ENCODE measurements around the gene URM1.
"Not testable (repeated sequence)": the region's sequence is repeated elsewhere in the genome, so short reads cannot be mapped to it uniquely, and the experiment has no call there.

URM1 gene

DNA sequence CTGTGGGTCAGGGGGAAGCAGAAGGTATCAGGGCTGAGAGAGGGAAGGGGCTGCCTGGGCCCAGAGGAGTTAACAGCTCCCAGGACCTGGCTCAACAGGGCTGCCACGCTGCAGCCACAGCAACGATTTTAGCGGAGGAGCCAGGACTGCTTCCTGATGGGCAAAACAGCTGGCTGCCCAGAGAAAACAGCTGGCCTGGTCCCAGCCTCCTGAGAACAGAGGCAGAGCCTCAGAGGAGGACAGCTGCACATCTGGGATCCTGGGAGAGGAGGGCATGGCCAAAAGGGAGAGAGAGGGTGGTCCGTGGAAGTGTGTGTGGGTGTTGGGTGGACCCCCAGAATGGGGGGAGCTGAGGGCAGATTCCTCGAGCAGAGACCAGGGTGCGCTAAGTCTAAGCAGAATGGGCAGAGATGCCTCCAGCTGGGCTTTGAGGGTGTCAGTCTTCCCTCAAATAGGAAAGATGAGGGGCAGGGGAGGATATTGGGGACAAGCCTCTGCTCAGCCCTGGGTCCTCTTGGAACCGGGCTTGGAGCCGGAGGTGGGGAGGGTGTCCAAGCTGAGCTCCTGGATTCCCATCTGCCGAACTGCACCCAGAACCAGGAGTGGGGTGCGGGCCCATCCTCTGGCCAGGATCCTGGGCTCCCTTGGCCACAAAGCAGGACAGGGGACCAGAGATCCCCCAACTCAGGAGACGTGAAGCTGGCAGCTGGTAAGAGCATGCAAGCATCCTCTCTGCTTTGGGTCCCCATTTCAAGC is 40.4 kb downstream of the URM1 start:
- no peak for DNase-seq

DNA sequence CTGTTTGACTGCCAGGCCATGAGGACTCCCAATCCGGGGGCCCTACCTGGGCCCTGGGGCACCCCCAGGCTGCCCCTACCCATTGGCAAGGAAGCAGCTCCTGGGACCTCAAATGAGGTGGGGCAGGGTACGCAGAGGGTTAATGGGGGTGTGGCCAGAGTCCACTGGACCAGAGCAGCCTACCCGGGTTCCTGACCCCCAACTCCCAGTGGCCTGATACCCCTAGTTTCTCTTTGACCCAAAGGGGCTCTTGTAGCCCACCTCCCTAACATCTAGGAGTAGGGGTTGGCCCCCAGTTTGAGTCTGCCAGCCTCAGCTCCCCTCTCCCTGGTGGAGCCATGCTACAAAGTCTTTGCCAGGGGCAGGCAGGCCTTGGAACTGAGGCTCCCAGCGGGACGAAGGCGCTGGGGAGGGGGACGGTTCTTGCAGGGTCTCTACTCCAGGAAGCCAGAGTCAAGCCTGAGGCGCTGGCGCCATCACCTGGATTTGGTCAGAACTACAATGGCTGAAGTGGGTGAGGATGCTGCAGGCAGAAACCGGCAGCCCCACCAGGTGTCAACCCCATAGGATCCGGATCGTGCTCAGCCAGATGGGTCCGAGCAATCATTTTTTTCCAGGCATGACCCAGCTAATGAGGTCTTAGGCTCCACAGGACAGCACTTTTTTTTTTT is 41.1 kb downstream of the URM1 start:
- no peak for DNase-seq

DNA sequence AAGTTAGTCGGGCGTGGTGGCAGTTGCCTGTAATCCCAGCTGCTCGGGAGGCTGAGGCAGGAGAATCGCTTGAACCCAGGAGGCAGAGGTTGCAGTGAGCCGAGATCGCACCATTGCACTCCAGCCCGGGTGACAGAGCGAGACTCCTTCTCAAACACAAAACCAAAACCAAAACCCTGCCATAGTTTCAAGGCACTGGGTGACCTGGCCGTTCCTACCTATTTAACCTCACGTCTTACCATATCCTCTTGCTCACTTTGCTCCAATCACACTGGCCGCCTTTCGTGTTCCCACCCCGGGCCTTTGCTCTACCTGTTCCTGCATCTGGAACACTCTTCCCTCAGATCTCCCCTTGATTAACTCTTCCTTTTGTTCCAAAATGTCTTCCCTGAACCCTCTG is 42.6 kb downstream of the URM1 start:
- DNase-seq = not testable (repeated sequence)

DNA sequence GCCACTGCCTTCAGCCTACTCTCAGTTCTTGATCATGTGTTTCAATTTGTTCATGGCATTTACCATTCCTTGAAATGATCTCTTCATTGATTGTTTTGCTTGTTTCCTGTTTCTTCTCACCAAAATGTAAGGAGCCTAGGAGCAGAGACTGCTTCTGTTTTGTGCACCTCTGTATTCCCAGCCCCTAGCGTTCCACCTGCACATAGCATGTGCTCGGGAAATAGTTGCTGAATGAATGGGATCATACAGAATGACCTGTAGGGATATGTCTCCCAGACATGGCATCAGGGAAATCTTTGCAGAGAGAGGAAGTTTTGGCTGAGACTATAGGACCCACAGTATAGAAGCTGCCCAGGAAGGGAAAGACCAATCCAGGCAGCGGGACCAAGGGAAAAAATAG is 43.3 kb downstream of the URM1 start:
- no peak for DNase-seq

DNA sequence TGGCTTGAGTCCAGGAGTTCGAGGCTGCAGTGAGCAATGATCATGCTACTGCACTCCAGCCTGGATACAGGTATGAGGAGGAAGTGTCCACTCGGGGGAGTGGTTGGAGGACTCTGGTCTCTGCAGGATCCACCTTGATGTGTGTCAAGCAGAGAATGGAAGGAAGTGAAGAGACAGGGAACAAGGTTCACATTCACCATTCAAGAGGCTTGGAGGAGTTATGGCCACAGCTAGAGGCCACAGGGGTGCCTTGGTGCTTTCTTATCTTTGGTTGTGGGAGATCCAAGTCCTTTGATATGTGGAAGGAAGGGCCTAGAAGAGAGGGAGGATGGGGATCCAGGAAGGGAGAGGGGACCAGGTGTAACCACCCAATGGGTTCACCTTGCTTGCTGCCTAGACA is 44.1 kb downstream of the URM1 start:
- DNase-seq = no peak

DNA sequence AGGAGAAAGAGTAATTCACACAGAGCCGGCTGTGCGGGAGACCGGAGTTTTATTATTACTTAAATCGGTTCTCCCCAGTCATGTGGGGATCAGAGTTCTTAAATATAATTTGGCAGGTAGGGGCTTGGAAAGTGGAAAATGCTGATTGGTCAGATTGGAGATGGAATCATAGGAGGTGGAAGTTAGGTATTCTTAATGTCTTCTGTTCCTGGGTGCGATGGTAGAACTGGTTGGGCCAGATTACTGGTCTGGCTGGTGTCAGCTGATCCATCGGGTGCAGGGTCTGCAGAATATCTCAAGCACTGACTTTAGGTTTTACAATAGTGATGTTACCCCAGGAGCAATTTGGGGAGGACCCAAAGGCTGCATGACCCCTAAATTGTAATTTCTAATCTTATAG is 44.8 kb downstream of the URM1 start:
- DNase-seq = no peak

DNA sequence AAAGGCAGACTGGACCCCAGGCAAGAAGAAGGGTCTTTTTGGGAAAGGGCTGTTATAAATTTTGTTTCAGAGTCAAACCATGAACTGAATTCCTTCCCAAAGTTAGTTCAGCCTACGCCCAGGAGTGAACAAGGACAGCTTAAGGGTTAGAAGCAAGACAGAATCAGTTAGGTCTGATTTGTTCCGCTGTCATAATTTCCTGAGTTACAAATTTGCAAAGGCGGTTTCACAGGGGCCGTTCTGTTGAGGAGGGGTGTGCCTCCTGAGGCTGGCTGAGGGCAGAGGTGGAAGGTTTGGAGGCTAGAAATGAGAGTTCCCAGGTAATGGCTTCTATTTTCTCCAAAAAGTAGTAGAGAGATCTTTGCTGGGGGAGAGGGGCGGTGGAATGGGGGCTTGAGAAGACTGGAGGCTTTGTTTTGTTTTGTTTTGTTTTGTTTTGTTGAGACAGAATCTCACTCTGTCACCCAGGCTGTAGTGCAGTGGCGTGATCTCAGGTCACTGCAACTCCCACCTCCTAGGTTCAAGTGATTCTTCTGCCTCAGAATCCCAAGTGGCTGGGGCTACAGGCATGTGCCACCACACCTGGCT is 45.4 kb downstream of the URM1 start:
- no peak for DNase-seq

DNA sequence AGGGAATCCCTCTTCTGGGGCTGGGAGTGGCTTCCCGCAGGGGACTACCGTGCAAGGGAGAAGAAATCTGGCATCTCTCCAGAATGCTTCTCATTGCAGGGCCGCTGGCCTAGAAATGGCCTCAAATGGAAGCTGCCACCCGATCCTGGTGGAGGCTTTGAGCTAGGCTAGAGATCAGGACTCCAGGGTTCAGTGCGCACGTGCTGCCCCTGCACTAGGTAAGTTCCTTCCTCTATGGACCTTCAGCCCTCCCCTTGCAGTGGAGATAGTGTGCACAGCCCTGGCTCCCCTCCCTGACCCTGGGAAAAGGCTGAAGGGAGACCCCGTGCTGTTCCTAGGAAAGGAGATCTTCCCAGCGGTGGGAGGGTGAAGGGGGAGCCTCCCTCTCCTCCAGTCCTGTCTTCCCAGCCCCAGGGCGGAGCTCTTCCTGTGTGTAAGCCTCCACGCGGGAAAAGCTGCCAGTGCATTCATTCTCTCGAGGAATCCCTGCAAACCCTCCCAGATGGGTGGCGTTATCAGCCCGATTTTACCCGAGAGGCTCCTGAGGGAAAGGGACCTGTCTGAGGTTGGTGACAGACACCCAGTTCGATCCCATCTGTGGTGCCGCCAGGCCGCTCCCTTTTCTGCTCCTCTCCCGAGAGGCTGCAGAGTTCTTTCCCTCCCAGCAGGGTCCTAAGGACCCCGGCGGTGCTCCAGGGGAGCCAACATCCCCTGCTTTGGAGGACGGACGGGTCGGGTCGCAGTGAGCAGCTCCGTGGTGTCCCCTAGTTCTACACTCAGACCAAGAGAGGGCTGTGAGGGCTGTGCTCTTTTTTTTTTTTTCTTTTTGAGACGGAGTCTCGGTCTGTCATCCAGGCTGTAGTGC is 48.1 kb downstream of the URM1 start:
- no peak for DNase-seq

DNA sequence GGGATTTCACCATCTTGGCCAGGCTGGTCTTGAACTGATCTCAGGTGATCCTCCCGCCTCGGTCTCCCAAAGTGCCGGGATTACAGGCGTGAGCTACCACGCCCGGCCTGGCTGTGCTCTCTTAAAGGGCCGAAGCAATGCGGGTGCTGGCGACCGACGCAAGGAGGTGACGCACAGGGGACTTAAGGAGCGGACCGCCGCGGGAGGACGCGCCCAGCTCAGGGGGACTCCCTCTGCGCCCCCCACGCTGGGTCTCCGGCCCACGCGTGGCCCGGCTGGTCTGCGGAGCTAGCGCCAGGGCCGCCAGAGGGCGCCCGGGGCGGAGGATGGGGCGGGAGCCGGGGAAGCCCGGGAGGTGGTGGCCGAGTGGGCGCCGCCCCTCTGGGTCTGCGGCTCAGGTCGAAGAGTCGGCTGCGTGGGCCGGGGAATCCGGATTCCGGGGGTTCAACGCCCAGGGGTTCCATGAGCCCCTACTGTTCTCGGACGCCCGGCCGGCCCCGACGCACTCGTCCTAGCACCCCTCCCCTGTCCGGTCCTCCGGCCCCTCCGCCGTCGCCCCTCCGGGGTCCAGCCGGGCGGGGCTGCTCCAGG is 49.0 kb downstream of the URM1 start:
- DNase-seq = no peak

DNA sequence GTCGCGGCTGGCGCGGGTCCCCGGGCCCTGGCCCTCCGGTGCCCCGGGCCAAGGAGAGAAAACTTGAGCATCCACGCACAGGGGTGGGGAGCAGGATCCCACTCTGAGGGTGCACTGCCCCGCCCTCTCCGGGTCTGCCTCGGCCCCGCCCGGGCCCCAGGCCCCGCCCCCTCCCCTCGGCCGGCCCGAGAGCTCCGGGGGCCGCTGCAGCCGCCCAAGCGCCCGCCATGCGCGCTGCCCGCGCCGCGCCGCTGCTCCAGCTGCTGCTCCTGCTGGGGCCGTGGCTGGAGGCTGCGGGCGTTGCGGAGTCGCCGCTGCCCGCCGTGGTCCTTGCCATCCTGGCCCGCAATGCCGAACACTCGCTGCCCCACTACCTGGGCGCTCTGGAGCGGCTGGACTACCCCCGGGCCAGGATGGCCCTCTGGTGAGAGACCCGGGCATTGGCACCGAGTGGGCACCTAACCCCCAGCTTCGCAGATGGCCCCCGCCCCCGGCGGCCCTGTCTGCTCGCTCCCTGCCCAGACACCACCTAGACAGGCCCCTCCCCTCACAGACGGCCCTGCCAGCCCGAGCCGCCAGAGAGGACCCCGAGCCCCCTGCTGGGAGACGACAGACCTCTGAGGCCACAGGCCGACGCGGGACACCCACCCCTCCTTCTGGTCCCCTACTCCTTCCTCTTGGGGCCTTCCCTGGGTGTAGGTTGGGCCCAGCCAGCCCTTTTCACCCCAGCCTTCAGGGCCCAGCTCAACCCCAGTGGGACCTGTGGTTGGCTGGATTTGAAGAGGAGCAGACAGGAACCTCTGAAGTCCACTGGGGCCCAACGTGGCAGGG is 49.7 kb downstream of the URM1 start, which contains the start of gene CERCAM:
TSS of gene CERCAM (plus strand) at position 207 of the 831 bp plus-strand sequence. CDS start at position 228, 21 bp downstream.
- DNase-seq = no peak

DNA sequence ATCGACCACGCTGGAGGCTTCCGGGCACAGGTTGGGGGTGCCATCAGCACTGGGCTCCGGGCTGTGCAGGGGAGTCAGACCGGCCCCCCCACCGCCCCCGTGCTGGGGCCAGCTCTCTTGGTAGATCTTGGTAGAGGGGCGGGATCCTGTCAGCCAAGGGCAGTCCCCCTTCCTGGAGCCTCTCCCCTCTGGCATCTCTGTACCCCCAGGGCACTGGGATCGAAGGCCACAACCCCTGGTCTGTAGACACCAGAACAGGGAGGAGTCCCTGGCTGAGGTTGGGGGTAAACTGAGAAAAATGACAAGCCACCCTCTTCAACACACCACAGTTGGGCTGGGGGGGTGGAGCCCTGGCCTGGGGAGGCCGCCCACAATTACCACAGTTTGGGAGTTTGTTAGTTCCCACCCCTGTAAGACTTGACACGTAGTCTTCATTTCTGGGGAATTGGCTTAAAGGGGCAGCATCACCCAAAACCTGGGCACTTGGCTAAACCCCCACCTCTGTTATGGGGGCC is 50.4 kb downstream of the URM1 start:
- DNase-seq = no peak

DNA sequence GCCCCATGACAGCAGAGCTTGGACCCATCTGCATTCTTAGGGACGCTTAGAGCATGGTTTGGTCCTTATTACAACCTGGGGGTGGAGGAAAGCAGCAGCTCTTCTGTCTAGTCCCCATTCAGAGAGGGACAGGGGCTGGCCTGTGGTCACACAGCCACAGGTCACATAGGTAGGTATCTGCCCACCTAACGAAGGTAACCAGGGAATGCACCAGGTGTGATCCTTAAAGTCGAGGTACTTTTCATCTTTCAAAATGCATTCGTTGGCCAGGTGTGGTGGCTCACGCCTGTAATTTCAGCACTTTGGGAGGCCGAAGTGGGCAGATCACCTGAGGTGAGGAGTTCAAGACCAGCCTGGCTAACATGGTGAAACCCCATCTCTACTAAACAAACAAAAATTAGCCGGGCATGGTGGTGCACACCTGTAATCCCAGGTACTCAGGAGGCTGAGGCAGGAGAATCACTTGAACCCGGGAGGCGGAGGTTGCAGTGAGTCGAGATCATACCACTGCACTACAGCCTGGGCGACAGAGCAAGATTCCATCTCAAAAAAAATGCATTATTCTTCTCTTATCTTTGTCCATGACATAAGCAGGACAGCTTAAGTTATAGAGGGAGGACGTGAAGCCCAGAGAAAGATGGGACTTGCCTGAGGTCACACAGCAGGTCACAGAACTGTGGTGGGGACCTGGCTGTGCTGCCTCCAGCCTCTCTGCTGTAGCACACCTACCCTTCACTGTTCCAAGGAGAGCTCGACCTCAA is 51.0 kb downstream of the URM1 start:
- not testable (repeated sequence) for DNase-seq

DNA sequence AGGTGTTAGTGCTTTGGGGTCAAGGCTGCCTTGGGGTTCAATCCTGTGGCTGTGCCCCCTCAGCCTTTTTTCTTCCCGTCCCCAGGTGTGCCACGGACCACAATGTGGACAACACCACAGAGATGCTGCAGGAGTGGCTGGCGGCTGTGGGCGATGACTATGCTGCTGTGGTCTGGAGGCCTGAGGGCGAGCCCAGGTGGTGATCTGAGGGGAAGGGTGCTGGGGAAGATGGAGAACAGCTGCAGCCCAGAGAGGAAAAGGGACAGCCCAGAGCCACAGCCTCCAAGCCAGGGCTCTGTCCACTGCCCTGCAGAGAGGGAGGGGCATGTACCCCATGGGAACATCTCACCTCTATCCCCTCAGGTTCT is 51.6 kb downstream of the URM1 start:
- no peak for DNase-seq

DNA sequence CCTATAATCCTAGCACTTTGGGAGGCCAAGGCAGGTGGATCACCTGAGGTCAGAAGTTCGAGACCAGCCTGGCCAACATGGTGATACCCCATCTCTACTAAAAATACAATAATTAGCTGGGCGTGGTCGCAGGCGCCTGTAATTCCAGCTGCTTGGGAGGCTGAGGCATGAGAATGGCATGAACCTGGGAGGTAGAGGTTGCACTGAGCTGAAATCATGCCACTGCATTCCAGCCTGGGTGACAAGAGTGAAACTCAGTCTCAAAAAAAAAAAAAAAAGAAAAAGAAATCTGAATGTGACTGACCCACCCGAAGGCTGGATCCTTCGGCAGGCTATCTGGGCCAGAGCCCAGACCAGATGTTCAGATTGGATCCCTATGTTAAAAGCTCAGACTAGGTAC is 52.2 kb downstream of the URM1 start:
- not testable (repeated sequence) for DNase-seq

DNA sequence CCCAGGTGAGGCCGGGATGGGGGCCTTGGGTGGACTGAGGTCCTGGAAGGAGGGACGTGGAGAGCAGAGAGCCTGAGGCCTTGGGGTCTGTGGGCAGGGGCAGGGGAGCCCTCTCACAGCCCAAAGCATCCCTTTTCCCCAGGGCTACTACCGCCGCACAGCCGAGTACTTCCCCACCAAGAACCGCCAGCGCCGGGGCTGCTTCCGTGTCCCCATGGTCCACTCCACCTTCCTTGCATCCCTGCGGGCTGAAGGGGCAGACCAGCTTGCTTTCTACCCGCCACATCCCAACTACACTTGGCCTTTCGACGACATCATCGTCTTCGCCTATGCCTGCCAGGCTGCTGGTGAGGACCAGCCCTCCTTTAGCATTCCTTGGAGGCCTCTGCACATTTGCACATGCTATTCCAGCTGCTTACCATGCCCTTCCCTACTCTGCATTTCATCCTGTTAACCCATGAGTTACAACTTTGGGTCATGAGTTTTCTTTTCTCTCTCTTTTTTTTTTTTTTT is 53.1 kb downstream of the URM1 start:
- DNase-seq = no peak

DNA sequence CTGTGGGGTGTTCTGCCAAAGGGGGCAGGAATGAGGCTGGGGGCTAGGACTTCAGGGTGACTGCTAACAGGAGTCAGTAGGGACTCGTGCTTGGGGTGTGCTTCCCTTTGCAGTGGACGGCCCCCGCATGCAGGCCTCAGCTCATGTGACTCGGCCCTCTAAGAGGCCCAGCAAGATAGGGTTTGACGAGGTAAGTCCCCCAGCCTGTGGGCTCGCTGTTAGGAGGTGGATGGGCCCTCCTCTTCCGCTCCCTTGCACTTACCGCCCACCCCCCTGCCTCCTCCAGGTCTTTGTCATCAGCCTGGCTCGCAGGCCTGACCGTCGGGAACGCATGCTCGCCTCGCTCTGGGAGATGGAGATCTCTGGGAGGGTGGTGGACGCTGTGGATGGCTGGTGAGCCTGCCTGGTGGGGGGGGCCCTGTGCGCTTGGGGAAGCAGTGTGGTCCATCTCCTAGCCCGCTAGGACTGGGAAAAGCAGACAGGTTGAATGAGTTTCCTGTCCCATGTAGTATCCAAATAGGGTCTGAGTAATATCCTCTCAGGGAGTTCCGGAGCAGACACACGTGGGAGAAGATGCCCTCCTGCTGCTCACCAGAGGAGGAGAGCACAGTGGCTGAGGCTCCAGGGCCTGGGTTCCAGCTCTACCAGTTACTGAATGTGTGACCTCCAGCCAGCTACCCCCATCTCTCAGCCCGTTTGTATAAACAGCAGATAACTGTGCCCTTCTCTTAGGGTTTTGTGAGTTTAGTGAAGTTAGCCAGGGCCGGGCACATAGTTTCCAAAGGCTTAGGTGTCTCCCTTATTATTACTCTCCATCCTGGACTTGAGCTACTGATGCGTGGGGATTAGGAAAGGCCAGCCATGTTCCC is 57.7 kb downstream of the URM1 start:
- no peak for DNase-seq

DNA sequence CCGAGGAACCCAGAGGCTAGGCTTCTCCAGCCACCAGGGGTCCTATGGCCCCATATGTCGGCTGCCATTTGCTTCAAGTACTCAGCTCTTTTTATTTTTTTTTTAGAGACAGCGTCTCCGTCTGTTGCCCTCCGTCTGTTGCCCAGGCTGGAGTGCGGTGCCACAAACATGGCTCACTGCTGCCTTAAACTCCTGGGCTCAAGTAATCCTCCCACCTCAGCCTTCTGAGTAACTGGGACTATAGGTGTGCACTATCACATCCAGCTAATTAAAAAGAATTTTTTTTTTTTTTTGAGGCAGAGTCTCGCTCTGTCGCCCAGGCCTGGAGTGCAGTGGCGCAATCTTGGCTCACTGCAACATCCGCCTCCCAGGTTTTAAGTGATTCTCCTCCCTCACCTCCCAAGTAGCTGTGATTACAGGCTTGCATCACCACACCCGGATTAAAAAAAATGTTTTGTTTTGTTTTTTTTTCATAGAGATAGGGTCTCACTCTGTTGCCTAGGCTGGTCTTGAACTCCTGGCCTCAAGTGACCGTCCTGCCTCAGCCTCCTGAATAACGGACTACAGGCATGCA is 58.4 kb downstream of the URM1 start:
- no peak for DNase-seq

DNA sequence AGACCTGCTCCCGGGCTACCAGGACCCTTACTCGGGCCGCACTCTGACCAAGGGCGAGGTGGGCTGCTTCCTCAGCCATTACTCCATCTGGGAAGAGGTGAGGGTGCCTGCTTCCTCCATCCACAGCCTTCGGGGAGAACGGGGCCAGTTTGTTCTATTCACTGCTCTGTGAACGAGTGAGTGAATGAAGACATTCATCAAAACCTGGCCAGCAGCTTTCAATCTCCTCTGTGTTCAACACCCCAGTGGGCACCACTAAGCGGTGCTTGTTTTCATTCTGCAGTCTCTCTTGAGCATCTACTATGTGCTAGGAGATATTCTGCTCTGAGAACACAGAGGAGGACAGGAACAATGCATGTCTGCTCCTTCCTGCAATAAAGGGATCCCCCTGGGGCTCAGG is 60.0 kb downstream of the URM1 start:
- no peak for DNase-seq

DNA sequence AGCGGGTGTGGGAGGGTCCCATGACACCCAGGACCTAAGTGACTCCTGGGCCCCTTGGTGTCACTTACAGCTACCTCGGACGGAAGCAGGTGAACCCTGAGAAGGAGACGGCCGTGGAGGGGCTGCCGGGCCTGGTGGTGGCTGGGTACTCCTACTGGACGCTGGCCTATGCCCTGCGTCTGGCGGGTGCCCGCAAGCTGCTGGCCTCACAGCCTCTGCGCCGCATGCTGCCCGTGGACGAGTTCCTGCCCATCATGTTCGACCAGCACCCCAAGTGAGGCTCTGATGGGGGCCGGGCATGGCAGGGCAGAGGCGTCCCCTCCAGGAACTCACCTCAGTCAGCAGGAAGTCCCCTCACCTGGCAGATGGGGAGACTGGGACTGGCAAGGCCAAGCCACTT is 63.2 kb downstream of the URM1 start:
- no peak for DNase-seq

Measured in NCI-H1417 treated with DMSO at 0.1 percent for 48 hours (cell line).